ENCODE results near the gene LAMB1. TPM values are rescaled to one million over a fixed set of nuclear protein-coding genes. Genes with fewer than 3 reads are reported as not detected.

The LAMB1 gene
- total RNA-seq, 2 donors from 2014 or later, result 91.6 to 96.7 TPM

DNA sequence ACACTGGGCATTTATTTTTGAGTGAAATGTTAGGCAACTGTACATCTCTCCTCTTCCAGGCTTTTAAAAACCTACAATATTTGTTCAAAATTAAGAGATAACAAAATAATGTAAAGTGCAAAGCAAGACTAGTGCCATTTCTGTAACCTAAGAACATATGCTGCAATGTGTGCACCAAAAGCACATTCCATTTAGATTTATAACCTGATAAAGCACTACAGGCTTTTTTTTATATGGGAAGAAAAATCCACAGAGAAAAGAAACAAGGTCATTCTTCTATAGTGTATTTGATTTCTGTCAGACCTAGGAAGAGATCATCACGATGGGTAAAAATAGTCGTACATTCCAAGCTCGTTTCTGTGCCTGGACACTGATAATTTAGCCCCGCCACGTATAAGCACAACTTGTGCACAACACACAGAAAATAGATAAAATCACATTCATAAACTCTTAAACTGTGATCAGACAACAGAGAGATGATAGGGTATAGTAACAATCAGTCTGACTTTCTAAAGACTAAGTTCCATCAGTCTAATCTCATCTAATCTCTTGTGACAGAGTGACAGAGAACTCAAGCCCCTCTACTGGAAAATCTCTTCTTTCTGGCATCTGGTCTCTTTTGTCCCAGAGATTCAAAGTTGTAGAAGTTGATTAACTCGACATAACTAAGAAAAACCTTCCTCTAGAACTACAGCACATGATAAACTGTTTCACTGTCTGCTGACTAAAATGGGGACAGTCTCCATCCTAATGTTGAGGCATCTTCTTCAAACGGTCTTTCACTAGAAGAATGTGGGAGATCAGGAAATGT is 6.7 kb downstream of the LAMB1 start:
- Histone ChIP-seq H3K36me3 (no peaks in the 10 kb centered on the region), H3K27me3 (no peaks in the 10 kb centered on the region), H3K9ac (ENCODE audit: low read depth in 2 of 2, low read length in 2 of 2) (peak overlapping the region in 1 of 2 donors; percentile 21), H3K9me3 (no peaks in the 10 kb centered on the region), H3K27ac (peak overlapping the region; percentile 67), H3K4me3 (no peak overlapping the region), H3K4me1 (peaks cover 21% of the 10 kb centered on the region)
- TF ChIP-seq, protein P1, sequence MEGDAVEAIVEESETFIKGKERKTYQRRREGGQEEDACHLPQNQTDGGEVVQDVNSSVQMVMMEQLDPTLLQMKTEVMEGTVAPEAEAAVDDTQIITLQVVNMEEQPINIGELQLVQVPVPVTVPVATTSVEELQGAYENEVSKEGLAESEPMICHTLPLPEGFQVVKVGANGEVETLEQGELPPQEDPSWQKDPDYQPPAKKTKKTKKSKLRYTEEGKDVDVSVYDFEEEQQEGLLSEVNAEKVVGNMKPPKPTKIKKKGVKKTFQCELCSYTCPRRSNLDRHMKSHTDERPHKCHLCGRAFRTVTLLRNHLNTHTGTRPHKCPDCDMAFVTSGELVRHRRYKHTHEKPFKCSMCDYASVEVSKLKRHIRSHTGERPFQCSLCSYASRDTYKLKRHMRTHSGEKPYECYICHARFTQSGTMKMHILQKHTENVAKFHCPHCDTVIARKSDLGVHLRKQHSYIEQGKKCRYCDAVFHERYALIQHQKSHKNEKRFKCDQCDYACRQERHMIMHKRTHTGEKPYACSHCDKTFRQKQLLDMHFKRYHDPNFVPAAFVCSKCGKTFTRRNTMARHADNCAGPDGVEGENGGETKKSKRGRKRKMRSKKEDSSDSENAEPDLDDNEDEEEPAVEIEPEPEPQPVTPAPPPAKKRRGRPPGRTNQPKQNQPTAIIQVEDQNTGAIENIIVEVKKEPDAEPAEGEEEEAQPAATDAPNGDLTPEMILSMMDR (IDR thresholded peaks at IDR 0.05), result no peak
- intact Hi-C loops (cut with DNase I), result loop anchor here (5.0 kb wide), 1 partner anchor 101 kb away; no protein-coding TSS in a partner anchor
- no peak for DNase-seq

DNA sequence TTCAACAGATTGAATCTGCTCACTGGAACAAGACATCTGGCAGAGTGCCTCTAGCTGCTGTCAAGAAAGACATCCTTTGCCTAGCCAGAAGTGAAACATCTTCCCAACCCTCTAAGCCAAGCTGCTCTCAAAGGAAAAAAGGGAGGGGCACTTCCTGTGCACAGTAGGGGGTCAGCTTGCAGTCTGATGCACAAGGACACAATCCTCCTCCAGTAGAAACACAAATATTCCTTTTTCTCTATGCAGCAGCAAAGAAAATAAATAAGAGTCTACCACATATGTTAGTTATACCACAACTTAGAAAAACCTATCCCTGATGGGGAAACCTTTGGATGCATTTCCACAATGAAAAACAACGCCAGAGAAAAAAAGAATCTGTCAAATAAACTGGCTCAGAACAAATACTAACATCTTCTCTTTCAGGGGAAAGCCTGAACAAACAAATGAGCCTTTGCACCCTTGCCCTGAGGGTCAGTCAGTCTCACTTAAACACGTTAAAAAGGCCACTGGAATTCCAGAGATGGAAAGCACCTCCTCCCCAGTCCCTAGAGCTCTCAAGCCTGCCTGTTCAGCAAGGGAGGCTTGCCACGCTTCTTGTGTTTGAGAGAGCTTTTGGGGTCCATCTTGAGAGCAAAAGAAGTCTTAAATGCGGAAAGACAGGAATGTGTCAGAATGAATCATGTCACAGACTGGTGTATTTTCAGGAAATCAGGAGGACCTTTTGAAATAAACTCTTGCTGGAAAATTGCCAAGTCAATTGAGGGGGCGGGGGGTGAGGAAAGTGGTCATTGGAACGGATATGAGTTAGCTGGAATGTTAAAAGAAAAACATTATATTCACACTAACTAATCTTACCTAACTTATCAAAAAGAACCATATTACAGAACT is 7.5 kb downstream of the LAMB1 start:
- peak overlapping the region; percentile 67 for H3K27ac ChIP-seq
- no peak overlapping the region for H3K4me3 ChIP-seq
- no peaks in the 10 kb centered on the region for H3K36me3 ChIP-seq
- H3K27me3 ChIP-seq, result no peaks in the 10 kb centered on the region
- intact Hi-C loops (cut with DNase I), result loop anchor here (5.0 kb wide), 1 partner anchor 102 kb away; no protein-coding TSS in a partner anchor
- no peaks in the 10 kb centered on the region for H3K9me3 ChIP-seq
- peak overlapping the region in 1 of 2 donors; percentile 46 for H3K9ac ChIP-seq (ENCODE audit: low read depth in 2 of 2, low read length in 2 of 2)
- H3K4me1 ChIP-seq, result peaks cover 21% of the 10 kb centered on the region
- no peak for DNase-seq
- TF ChIP-seq, protein P1 (IDR thresholded peaks at IDR 0.05), result no peak

DNA sequence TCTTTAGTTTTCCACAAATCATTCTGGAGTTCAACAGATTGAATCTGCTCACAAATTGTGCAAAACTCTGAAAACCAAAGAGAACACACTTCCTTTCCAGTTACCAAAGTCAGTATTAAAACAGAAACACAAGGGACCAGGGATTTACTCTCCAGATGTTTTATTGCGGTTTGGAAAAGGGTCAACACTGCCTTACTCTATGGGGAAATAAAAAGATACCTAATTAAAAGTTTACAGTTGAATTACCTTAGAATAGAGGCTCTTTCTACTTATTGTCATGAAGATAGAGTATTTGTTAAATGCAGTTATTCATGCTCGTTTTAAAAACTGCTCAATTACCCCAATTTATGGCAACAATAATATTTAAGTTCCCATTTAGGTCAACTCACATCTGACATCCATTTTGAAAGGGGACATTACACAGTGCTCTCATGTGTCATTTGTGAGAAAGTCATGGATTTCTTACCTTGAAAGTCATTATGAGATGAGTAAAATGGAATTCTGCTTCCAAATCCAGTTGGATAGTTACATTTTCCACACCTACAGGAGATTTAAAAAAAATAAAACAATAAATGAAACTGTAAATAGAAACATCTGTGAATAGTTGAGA is 8.4 kb downstream of the LAMB1 start:
- Histone ChIP-seq H3K27me3 (no peaks in the 10 kb centered on the region), H3K9ac (ENCODE audit: low read depth in 2 of 2, low read length in 2 of 2) (peak overlapping the region in 1 of 2 donors; percentile 32), H3K4me1 (peaks cover 21% of the 10 kb centered on the region), H3K4me3 (no peak overlapping the region), H3K36me3 (no peaks in the 10 kb centered on the region), H3K27ac (peak overlapping the region; percentile 67), H3K9me3 (no peaks in the 10 kb centered on the region)
- TF ChIP-seq, protein P1 (IDR thresholded peaks at IDR 0.05), result no peak
- no peak for DNase-seq
- intact Hi-C loops (cut with DNase I), result loop anchor here (5.0 kb wide), 1 partner anchor 103 kb away; no protein-coding TSS in a partner anchor

DNA sequence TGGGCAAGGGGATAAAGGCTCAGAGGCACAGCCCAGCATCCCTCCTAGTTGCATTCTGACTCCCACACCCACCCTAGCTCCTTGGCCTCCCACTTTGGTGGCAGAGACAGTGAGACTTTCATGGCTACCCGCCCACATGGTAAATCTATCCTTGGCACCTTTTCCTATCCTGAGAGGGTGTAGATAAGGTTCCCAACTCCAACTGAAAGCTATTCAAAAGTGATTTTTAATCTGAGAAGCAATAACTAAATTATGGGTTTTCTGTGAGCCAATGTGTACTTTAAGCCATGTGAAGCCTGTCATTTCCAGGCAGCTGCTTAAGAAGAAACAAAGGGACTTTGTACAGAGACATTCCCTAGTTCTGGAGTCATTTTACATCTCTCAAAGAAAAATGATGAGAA is 9.1 kb downstream of the LAMB1 start:
- peak; percentile 80 for DNase-seq
- Histone ChIP-seq H3K36me3 (no peaks in the 10 kb centered on the region), H3K4me3 (no peak overlapping the region), H3K27ac (peak overlapping the region; percentile 67), H3K4me1 (peaks cover 21% of the 10 kb centered on the region), H3K27me3 (no peaks in the 10 kb centered on the region), H3K9ac (ENCODE audit: low read depth in 2 of 2, low read length in 2 of 2) (peak overlapping the region in 1 of 2 donors; percentile 39), H3K9me3 (no peaks in the 10 kb centered on the region)
- intact Hi-C loops (cut with DNase I), result no loop called here
- TF ChIP-seq, protein P1 (IDR thresholded peaks at IDR 0.05), result no peak
